ENCODE results near the gene LAMC1.
A peak's percentile ranks its signal among the peaks of the same experiment; 100 is the strongest.

The LAMC1 gene

GRCh38 chr1:183021405-183022201 lies 1.6 kb upstream of the LAMC1 start:
- DNase-seq (ENCODE audit: low read depth, low spot score), result no peak

- DNase-seq (ENCODE audit: low read depth, low spot score), result peak; percentile 90
These were observed 746 bp upstream of the LAMC1 start for GRCh38 chr1:183022202-183023145.

- DNase-seq (ENCODE audit: low read depth, low spot score), result no peak
These were observed 539 bp downstream of the LAMC1 start for GRCh38 chr1:183023601-183024316.

- no peak for DNase-seq (ENCODE audit: low read depth, low spot score)
These were observed 1.2 kb downstream of the LAMC1 start for GRCh38 chr1:183024317-183025009.

- DNase-seq (ENCODE audit: low read depth, low spot score), result no peak
These were observed 1.8 kb downstream of the LAMC1 start for GRCh38 chr1:183025010-183025337.

GRCh38 chr1:183025782-183026774 lies 2.9 kb downstream of the LAMC1 start:
- DNase-seq (ENCODE audit: low read depth, low spot score), result no peak

GRCh38 chr1:183027031-183027430 lies 3.8 kb downstream of the LAMC1 start:
- no peak for DNase-seq (ENCODE audit: low read depth, low spot score)

- no peak for DNase-seq (ENCODE audit: low read depth, low spot score)
These were observed 4.6 kb downstream of the LAMC1 start for GRCh38 chr1:183027791-183028190.

- DNase-seq (ENCODE audit: low read depth, low spot score), result no peak
These were observed 6.4 kb downstream of the LAMC1 start for GRCh38 chr1:183029591-183030000.

- DNase-seq (ENCODE audit: low read depth, low spot score), result no peak
These were observed 6.8 kb downstream of the LAMC1 start for GRCh38 chr1:183030053-183030452.

- DNase-seq (ENCODE audit: low read depth, low spot score), result no peak
These were observed 9.1 kb downstream of the LAMC1 start for GRCh38 chr1:183032122-183032921.

- no peak for DNase-seq (ENCODE audit: low read depth, low spot score)
These were observed 10.0 kb downstream of the LAMC1 start for GRCh38 chr1:183033205-183033604.

- DNase-seq (ENCODE audit: low read depth, low spot score), result no peak
These were observed 11.5 kb downstream of the LAMC1 start for GRCh38 chr1:183034682-183035081.

GRCh38 chr1:183038333-183038866 lies 15.2 kb downstream of the LAMC1 start:
- no peak for DNase-seq (ENCODE audit: low read depth, low spot score)

- no peak for DNase-seq (ENCODE audit: low read depth, low spot score)
These were observed 15.7 kb downstream of the LAMC1 start for GRCh38 chr1:183038913-183039312.

- no peak for DNase-seq (ENCODE audit: low read depth, low spot score)
These were observed 16.1 kb downstream of the LAMC1 start for GRCh38 chr1:183039330-183039729.

- peak; percentile 95 for DNase-seq (ENCODE audit: low read depth, low spot score)
These were observed 16.8 kb downstream of the LAMC1 start for GRCh38 chr1:183039985-183040447.

GRCh38 chr1:183040547-183040971 lies 17.3 kb downstream of the LAMC1 start:
- no peak for DNase-seq (ENCODE audit: low read depth, low spot score)

GRCh38 chr1:183043254-183043653 lies 20.0 kb downstream of the LAMC1 start:
- DNase-seq (ENCODE audit: low read depth, low spot score), result no peak

All from brain pericyte (primary cell).